ENCODE data around the gene HS3ST6. TPM values are rescaled to one million over a fixed set of nuclear protein-coding genes. Genes with fewer than 3 reads are reported as not detected.
A peak's percentile ranks its signal among the peaks of the same experiment; 100 is the strongest.
"Not testable (repeated sequence)": the region's sequence is repeated elsewhere in the genome, so short reads cannot be mapped to it uniquely, and the experiment has no call there.

HS3ST6 gene
- total RNA-seq, 1 experiment from 2014 or later = not detected

DNA sequence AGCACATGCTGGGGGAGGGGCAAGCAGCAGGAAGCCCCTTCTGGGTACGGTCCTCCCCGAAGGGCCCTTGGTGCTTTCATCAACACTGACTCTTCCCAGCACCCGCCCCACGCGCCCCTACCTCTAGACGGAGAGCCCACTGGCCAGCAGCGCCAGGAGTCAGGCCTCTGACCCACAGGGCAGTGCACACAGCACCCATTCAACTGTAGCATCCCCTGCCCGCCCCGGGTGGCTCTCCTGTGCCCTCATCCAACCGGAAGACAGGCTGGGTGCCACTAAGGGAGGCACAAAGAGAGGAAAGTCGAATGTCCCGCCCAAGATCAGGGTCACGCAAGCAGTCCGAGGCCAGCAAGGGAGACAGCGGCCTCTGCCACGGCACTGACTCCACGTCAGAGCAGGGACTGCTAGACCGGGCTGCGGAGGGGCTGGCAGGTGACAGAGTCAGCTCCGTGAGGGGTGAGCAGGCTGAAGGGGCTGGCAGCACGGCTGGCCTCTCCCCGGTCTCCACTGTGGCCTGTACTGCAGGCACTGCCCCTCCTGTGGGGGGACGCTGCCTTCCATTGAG is 15.0 kb upstream of the HS3ST6 start:
- no peak for DNase-seq (ENCODE audit: low read depth)
- in situ Hi-C loops (cut with HindIII; ENCODE audit: low pct_unique_long_range_greater_than_20kb, low sequenced_read_pairs) = no loop called here

- DNase-seq (ENCODE audit: low read depth) = peak; percentile 71
- in situ Hi-C loops (cut with HindIII; ENCODE audit: low pct_unique_long_range_greater_than_20kb, low sequenced_read_pairs) = no loop called here
Measured at GRCh38 chr16:1932050-1933028, 14.1 kb upstream of the HS3ST6 start.

DNA sequence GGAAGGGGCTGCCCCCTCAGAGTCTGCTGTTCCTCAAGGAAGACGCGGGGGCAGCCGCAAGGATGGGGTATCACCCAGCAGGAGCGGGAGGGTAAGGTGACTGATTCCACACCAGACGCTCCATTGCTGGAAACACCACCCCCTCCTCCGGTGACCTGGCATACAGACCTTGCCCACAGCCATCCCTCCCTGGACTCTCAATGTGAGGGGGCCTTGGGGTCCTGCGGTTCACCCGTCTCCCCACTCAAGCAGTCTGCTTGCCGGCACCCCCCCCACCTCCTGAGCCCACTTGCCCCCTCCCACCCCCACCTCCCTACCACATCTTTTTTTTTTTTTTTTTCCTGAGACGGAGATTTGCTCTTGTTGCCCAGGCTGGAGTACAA is 12.1 kb upstream of the HS3ST6 start:
- in situ Hi-C loops (cut with HindIII; ENCODE audit: low pct_unique_long_range_greater_than_20kb, low sequenced_read_pairs) = no loop called here
- no peak for DNase-seq (ENCODE audit: low read depth)

DNA sequence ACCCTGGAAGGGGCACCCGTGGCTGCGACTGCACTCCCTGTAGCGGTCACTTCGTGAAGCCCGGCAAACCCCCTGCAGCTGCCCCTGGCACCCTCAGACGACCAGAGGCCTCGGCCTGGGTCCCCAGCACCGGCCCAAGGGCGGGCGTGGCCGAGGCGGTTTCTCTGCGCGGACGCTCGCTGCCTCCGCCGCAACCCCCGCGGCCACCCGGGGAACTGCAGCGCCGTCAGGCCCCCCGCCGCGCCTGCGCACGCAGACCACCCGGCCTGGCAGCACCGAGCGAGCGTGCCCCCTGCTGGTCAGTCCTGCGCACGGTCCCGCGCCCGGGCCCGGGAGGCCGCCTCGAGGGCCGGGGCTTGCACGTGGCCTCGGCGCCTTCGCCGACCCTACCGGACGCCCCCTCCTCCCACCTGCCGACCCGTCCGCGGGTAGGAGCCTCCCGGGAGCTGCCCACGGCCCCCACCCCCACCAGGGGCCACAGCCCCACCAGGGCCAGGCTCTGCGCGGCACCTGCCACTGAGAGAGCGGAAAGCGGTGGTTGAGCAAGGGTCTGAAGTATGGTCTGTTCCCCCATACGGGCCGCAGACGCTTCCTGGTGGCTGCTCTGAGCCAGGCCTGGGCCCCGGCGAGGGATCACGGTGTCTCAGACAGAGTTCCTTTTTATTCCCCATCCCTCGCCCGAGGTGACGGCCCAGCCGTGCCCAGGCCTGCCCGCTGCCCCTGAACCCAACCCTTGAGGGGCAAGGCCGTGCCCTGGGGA is 11.5 kb upstream of the HS3ST6 start:
- peak; percentile 83 for DNase-seq (ENCODE audit: low read depth)
- in situ Hi-C loops (cut with HindIII; ENCODE audit: low pct_unique_long_range_greater_than_20kb, low sequenced_read_pairs) = no loop called here

- in situ Hi-C loops (cut with HindIII; ENCODE audit: low pct_unique_long_range_greater_than_20kb, low sequenced_read_pairs) = no loop called here
- peak; percentile 74 for DNase-seq (ENCODE audit: low read depth)
Measured at GRCh38 chr16:1929105-1929504, 10.9 kb upstream of the HS3ST6 start.

GRCh38 chr16:1926271-1926670 is 8.1 kb upstream of the HS3ST6 start:
- in situ Hi-C loops (cut with HindIII; ENCODE audit: low pct_unique_long_range_greater_than_20kb, low sequenced_read_pairs) = no loop called here
- DNase-seq (ENCODE audit: low read depth) = peak; percentile 68

DNA sequence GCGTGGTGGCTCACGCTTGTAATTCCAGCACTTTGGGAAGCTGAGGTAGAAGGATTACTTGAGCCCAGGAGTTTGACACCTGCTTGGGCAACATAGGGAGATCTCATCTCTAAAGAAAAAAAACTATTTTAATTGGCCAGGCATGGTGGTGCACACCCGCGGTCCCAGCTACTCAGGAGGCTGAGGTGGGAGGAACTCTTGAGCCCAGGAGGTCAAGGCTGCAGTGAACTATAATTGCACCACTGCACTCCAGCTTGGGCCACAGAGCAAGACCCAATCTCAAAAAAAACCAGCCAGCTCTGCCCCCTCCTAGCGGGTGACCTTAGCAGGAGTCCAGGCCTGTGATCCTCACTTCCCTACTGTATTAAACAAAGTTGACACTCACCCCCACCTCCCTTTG is 5.9 kb upstream of the HS3ST6 start:
- no peak for DNase-seq (ENCODE audit: low read depth)
- in situ Hi-C loops (cut with HindIII; ENCODE audit: low pct_unique_long_range_greater_than_20kb, low sequenced_read_pairs) = no loop called here

DNA sequence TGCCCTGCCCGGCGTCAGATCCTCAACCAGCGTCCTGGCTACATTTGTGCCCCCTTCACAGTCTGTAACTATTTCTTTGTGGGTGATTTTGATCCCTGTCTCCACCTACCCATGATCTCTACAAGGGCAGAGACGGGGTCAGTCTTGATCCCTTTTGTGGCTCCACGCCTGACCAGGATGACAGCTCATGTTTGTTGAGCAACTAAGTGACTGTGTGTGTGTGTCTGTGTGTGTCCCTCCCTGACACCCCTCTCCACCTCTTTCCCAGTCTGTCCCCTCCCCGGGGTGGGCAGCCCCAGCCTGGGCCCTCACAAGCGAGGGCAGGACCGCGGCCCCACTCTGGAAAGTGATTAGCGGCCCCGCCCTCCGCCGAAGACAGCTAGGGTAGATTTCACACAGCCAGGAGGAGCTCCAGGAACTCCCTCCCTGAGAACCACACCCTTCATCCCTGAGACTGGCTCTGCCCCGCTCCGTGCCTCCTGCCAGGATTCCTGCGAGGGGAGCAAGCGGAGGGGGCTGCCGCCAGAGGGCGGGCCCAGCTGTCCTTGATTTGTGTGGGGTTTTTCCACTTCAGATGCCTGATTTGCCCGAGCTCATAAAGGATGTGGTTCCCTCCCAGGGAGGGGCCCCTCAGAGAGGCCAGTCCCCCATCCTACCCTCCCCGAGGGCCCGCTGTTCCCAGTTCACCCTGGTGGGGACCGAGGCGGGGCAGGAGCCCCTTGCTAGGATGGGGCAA is 5.3 kb upstream of the HS3ST6 start:
- DNase-seq (ENCODE audit: low read depth) = peak; percentile 93

DNA sequence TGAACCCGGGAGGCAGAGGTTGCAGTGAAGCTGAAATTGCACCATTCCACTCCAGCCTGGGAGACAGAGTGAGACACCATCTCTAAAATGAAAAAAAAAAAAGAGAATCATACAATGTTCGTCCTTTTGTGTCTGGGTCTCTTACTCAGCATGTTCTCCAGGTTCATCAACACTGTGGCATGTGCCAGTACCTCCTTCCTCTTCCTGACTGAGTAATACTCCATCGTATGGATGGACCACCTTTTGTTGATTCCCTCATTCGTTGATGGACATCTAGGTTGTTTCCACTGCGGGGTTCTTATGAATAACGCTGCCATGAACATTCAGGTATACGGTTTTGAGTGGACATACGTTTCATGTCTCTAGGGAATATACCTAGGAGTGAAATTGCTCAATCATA is 4.1 kb upstream of the HS3ST6 start:
- DNase-seq (ENCODE audit: low read depth) = no peak
- in situ Hi-C loops (cut with HindIII; ENCODE audit: low pct_unique_long_range_greater_than_20kb, low sequenced_read_pairs) = no loop called here

More for the DNA sequence above, 5.3 kb upstream of the HS3ST6 start:
- in situ Hi-C loops (cut with HindIII; ENCODE audit: low pct_unique_long_range_greater_than_20kb, low sequenced_read_pairs) = no loop called here

- in situ Hi-C loops (cut with HindIII; ENCODE audit: low pct_unique_long_range_greater_than_20kb, low sequenced_read_pairs) = no loop called here
- DNase-seq (ENCODE audit: low read depth) = peak; percentile 52
Measured at GRCh38 chr16:1920727-1921171, 2.5 kb upstream of the HS3ST6 start.

GRCh38 chr16:1920122-1920521 is 1.9 kb upstream of the HS3ST6 start:
- DNase-seq (ENCODE audit: low read depth); in situ Hi-C loops (cut with HindIII; ENCODE audit: low pct_unique_long_range_greater_than_20kb, low sequenced_read_pairs): not testable (repeated sequence)

DNA sequence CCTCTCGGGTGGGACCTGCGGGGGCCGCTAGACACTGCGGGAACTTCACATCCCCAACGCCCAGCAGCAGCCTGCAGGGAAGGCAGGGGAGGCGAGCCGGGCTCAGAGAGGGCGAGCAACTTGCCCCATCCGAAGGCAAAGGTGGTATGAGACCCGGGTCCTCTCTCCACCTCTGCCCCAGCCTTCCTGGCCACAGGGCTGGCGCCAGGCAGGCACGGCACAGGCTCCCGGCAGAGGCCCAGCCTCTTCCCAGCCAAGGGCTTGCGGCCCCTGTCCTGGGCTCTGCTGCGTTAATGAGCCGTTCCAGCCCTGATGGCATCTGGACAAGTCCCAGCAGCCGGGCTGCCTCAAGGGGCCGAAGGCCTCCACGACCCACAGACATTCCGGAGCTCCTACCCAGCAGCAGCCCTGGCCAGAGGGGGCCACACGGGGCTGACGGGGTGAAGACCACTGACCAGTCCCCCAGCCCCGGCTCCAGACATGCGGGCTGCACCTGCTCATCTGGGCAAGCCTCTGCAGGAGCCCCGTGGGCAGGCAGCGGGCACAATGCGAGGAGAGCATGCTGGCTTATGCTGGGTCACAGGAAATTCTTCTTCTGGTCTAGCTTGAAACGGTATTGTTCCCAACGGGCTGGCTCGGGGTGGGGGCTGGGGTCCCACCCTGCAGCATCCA is 1.2 kb upstream of the HS3ST6 start:
- no peak for DNase-seq (ENCODE audit: low read depth)
- in situ Hi-C loops (cut with HindIII; ENCODE audit: low pct_unique_long_range_greater_than_20kb, low sequenced_read_pairs) = no loop called here

- in situ Hi-C loops (cut with HindIII; ENCODE audit: low pct_unique_long_range_greater_than_20kb, low sequenced_read_pairs) = no loop called here
- DNase-seq (ENCODE audit: low read depth) = no peak
Measured at GRCh38 chr16:1917665-1918350, 407 bp downstream of the HS3ST6 start.

DNA sequence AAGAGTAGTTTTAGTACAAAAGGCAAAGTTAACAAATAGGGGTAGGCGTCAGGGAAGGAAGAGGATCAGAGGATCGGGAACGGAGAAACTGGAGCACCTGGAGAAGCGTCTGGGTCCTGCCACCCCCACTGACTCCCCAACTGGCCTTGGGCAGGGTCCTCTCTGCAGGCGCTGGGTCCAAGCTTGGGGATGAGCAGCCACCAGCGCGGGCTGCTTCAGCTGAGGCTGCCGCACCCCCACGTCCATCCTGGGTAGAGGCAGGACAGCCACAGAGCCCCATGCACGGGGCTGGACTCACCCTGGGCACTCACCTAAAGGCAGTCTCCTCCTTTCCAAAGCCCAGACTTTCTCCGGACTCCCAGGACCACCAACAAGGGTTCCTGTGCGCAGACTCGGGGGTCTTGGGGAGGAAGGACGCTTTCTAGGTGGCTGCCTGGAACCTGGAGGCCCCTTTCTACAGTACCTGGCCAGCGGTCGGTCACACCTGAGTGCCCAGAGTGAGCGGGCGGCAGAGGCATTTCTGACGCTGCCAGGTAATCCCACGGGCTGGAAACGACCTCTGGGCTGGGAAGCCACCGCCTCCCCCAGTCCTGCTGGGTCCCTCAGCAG is 1.1 kb downstream of the HS3ST6 start:
- in situ Hi-C loops (cut with HindIII; ENCODE audit: low pct_unique_long_range_greater_than_20kb, low sequenced_read_pairs) = no loop called here
- DNase-seq (ENCODE audit: low read depth) = no peak

- in situ Hi-C loops (cut with HindIII; ENCODE audit: low pct_unique_long_range_greater_than_20kb, low sequenced_read_pairs) = no loop called here
- DNase-seq (ENCODE audit: low read depth) = no peak
Measured at GRCh38 chr16:1916640-1916990, 1.6 kb downstream of the HS3ST6 start.

GRCh38 chr16:1915732-1916639 is 2.2 kb downstream of the HS3ST6 start:
- in situ Hi-C loops (cut with HindIII; ENCODE audit: low pct_unique_long_range_greater_than_20kb, low sequenced_read_pairs) = no loop called here
- DNase-seq (ENCODE audit: low read depth) = no peak
